H1 (cell line): Measurements from ENCODE around the gene ADGRV1. TPM values are rescaled to one million over a fixed set of nuclear protein-coding genes. Genes with fewer than 3 reads are reported as not detected.

Experiments
- CTCF ChIA-PET: fragments of 300-600 bp; sonication (Branson Sonifier 250); formaldehyde crosslinking; loops from one replicate; lab custom pipeline; 2021; ENCODE audit not compliant: partially characterized antibody; lab: Charles Lee
- POLR2A ChIA-PET: fragments of 300-600 bp; sonication (Branson Sonifier 250); formaldehyde crosslinking; loops from one replicate; lab custom pipeline; 2021; ENCODE audit warnings: inconsistent platforms; ENCODE audit not compliant: partially characterized antibody; lab: Charles Lee
- DNase-seq, 2 experiments: peaks; one replicate each; pipeline versions ENCODE4 v3.0.0 to v3.0.0-alpha.2; 2010 to 2022; ENCODE audit warnings: low spot score in 2 of 2, low read depth in 1 of 2, mixed read lengths in 1 of 2
- FAIRE-seq: peaks from 2 replicates; lab custom pipeline; 2011; peaks lifted over from hg19 to GRCh38; lab: Jason Lieb, UNC
- H2AFZ ChIP-seq: 2 replicates; pipeline ENCODE4 v1.8.1; 2012; ENCODE audit warnings: low read length, inconsistent platforms
- H2AK5ac ChIP-seq: 2 replicates; pipeline ENCODE4 v1.6.1; 2013; ENCODE audit warnings: low read depth, low read length
- H2BK120ac ChIP-seq: replicated peaks from 2 replicates; pipeline ENCODE3; 2013; ENCODE audit warnings: low read depth, low read length, inconsistent platforms
- H2BK12ac ChIP-seq: 2 replicates; pipeline ENCODE4 v1.6.1; 2013; ENCODE audit warnings: low read depth, low read length
- H2BK15ac ChIP-seq: 2 replicates; pipeline ENCODE4 v1.6.1; 2013; ENCODE audit warnings: low read length
- H2BK20ac ChIP-seq: 2 replicates; pipeline ENCODE4 v1.6.1; 2013; ENCODE audit warnings: low read length
- H2BK5ac ChIP-seq: 2 replicates; pipeline ENCODE4 v1.6.1; 2013; ENCODE audit warnings: low read depth, low read length
- H3K14ac ChIP-seq: 2 replicates; pipeline ENCODE4 v1.6.1; 2013; ENCODE audit warnings: inconsistent platforms; ENCODE audit not compliant: insufficient read length
- H3K18ac ChIP-seq: 2 replicates; pipeline ENCODE4 v1.6.1; 2013; ENCODE audit warnings: low read length; ENCODE audit errors: extremely low read depth
- H3K23ac ChIP-seq: 2 replicates; pipeline ENCODE4 v1.6.1; 2013; ENCODE audit warnings: inconsistent platforms; ENCODE audit not compliant: insufficient read length
- H3K23me2 ChIP-seq: 2 replicates; pipeline ENCODE4 v1.6.1; 2013; ENCODE audit warnings: low read depth, low read length
- H3K27ac ChIP-seq: 2 replicates; pipeline ENCODE4 v1.6.1; 2011; ENCODE audit warnings: low read depth, low read length, inconsistent platforms
- H3K27me3 ChIP-seq, 4 experiments: replicated peaks in 1 of 4; 1 replicate in 1 of 4; 2 replicates in 3 of 4; pipeline versions ENCODE4 v1.6.1 to v1.8.1; 2011 to 2013; ENCODE audit warnings: low read length in 3 of 4, mild to moderate bottlenecking in 3 of 4, inconsistent platforms in 2 of 4, mixed read lengths in 2 of 4, moderate library complexity in 1 of 4; ENCODE audit not compliant: control insufficient read depth in 3 of 4, insufficient read depth in 3 of 4; ENCODE audit errors: extremely low read depth in 1 of 4
- H3K36me3 ChIP-seq, 4 experiments: 2 replicates each; pipeline versions ENCODE4 v1.6.1 to v1.8.1; 2011 to 2013; ENCODE audit warnings: mild to moderate bottlenecking in 4 of 4, low read length in 3 of 4, moderate library complexity in 2 of 4, control low read depth in 1 of 4, inconsistent platforms in 1 of 4; ENCODE audit not compliant: insufficient read depth in 4 of 4, control insufficient read depth in 2 of 4
- H3K4ac ChIP-seq: replicated peaks from 2 replicates; pipeline ENCODE3; 2013; ENCODE audit warnings: low read length, low read depth, mixed read lengths, inconsistent platforms; ENCODE audit not compliant: insufficient read length
- H3K4me1 ChIP-seq, 4 experiments: replicated peaks in 1 of 4; 1 replicate in 1 of 4; 2 replicates in 3 of 4; pipeline versions ENCODE4 v1.6.1 to v1.8.1; 2011 to 2013; ENCODE audit warnings: low read length in 3 of 4, inconsistent platforms in 2 of 4, mixed read lengths in 1 of 4; ENCODE audit not compliant: insufficient read depth in 4 of 4, control insufficient read depth in 3 of 4
- H3K4me2 ChIP-seq, 2 experiments: 2 replicates each; pipeline versions ENCODE4 v1.6.1 to v1.8.1; 2011 to 2013; ENCODE audit warnings: low read depth in 2 of 2, low read length in 2 of 2, control low read depth in 1 of 2, inconsistent platforms in 1 of 2, mild to moderate bottlenecking in 1 of 2; ENCODE audit not compliant: insufficient read depth in 1 of 2
- H3K4me3 ChIP-seq, 4 experiments: fragments of 200-600, 300-600 bp in 1 of 4; sonication (generic), shearing (Covaris generic), sonication (Bioruptor Twin) in 1 of 4; 2 replicates each; pipeline versions ENCODE4 v1.5.1 to v1.8.1; 2011 to 2016; ENCODE audit warnings: low read length in 4 of 4, low read depth in 3 of 4, control low read depth in 2 of 4, inconsistent platforms in 2 of 4, mild to moderate bottlenecking in 2 of 4, mixed read lengths in 1 of 4, moderate library complexity in 1 of 4; ENCODE audit not compliant: insufficient read depth in 2 of 4; ENCODE audit errors: extremely low read depth in 1 of 4
- H3K56ac ChIP-seq: replicated peaks from 2 replicates; pipeline ENCODE3; 2013; ENCODE audit warnings: low read depth, mild to moderate bottlenecking, mixed read lengths, low read length, inconsistent platforms; ENCODE audit not compliant: insufficient read length
- H3K79me1 ChIP-seq: 2 replicates; pipeline ENCODE4 v1.6.1; 2013; ENCODE audit warnings: low read depth, low read length, control low read depth
- H3K79me2 ChIP-seq, 2 experiments: 2 replicates each; pipeline versions ENCODE4 v1.6.1 to v1.8.1; 2012 to 2013; ENCODE audit warnings: low read length in 2 of 2, mild to moderate bottlenecking in 2 of 2, inconsistent platforms in 1 of 2; ENCODE audit not compliant: insufficient read depth in 2 of 2, control insufficient read depth in 1 of 2
- H3K9ac ChIP-seq, 4 experiments: replicated peaks in 1 of 4; 1 replicate in 1 of 4; 2 replicates in 3 of 4; pipeline versions ENCODE4 v1.6.1 to v1.8.1; 2011 to 2013; ENCODE audit warnings: low read depth in 3 of 4, low read length in 3 of 4, control low read depth in 2 of 4, mild to moderate bottlenecking in 2 of 4, moderate library complexity in 2 of 4, inconsistent platforms in 1 of 4; ENCODE audit errors: extremely low read depth in 1 of 4
- H3K9me3 ChIP-seq, 2 experiments: 2 replicates each; pipeline versions ENCODE4 v1.6.1 to v1.8.1; 2012 to 2013; ENCODE audit warnings: mild to moderate bottlenecking in 2 of 2, moderate library complexity in 2 of 2, control low read depth in 1 of 2, inconsistent platforms in 1 of 2, low read depth in 1 of 2, low read length in 1 of 2, mixed read lengths in 1 of 2; ENCODE audit not compliant: insufficient read depth in 2 of 2
- H4K20me1 ChIP-seq, 2 experiments: replicated peaks in 1 of 2; 2 replicates each; pipeline versions ENCODE3 to v1.8.1; 2011 to 2013; ENCODE audit warnings: inconsistent platforms in 2 of 2, low read length in 2 of 2, mild to moderate bottlenecking in 1 of 2; ENCODE audit not compliant: insufficient read depth in 2 of 2, control insufficient read depth in 1 of 2
- H4K5ac ChIP-seq: 2 replicates; pipeline ENCODE4 v1.6.1; 2013; ENCODE audit warnings: low read length, low read depth, mixed read lengths, inconsistent platforms; ENCODE audit not compliant: insufficient read length
- H4K8ac ChIP-seq: 2 replicates; pipeline ENCODE4 v1.8.0; 2013; ENCODE audit warnings: mild to moderate bottlenecking, moderate library complexity, low read length, inconsistent platforms; ENCODE audit not compliant: insufficient read depth; ENCODE audit errors: extremely low read depth
- H4K91ac ChIP-seq: replicated peaks from 2 replicates; pipeline ENCODE3; 2013; ENCODE audit warnings: low read length, mixed read lengths, inconsistent platforms; ENCODE audit not compliant: insufficient read length
- YY1 ChIP-seq: IDR thresholded peaks from 2 replicates; pipeline ENCODE4 v1.6.1; 2011; ENCODE audit warnings: low read depth, mild to moderate bottlenecking, low read length
- WGBS, 2 experiments: shearing (Covaris generic) in 1 of 2; methylation state at CpG; one replicate each; pipeline versions ENCODE4 v1.1.6 to v1.1.7; 2013 to 2015; ENCODE audit warnings: low lambda C conversion rate in 2 of 2, mixed read lengths in 2 of 2, inconsistent platforms in 1 of 2, low coverage in 1 of 2, missing lambda C conversion rate in 1 of 2; ENCODE audit not compliant: insufficient replicate concordance in 2 of 2, insufficient coverage in 1 of 2, insufficient read length in 1 of 2; ENCODE audit errors: extremely low coverage in 1 of 2, missing lambda C conversion rate in 1 of 2; 5-methylcytosine and 5-hydroxymethylcytosine counted together
- polyA plus RNA-seq, 7 experiments: library from polyadenylated mRNA; depleted of rRNA in 3 of 7; stranded (reverse) in 5 of 7; unstranded in 2 of 7; fragments of >200 nt in 5 of 7; fragments of 200-250 nt in 2 of 7; gene quantifications; 1 replicate in 5 of 7; 2 replicates in 1 of 7; 4 replicates in 1 of 7; pipeline versions ENCODE4 v1.2.1 to v1.2.3, GENCODE V29; 2011 to 2013; ENCODE audit warnings: missing spikeins in 2 of 7, mixed read lengths in 2 of 7
- total RNA-seq: library from RNA; stranded (reverse); fragmentation: NEBNext Ultra II Directional; extraction: Animal tissue kit (Norgen Biotek cat#: 25700); gene quantifications from 2 replicates; pipeline ENCODE4 v1.2.1, GENCODE V29; 2021

Gene ADGRV1
- total and polyA plus RNA-seq, 2 of the 8 experiments (the other 6 are each of a cell fraction or from before 2014, with no cell fraction given) = 53.1 to 62.2 TPM

GRCh38 chr5:91030521-91031401, 472.2 kb downstream of the ADGRV1 start:
- Histone ChIP-seq H3K4me3 (no peak overlapping the region), H2AFZ (no peak overlapping the region), H2BK5ac (no peak overlapping the region), H3K27me3 (no peaks in the 10 kb centered on the region), H3K14ac (no peak overlapping the region), H4K20me1 (no peaks in the 10 kb centered on the region), H3K23me2 (no peaks in the 10 kb centered on the region), H3K79me1 (peaks cover 2% of the 10 kb centered on the region; the same call in 1 of the 2 replicates), H4K8ac (no peak overlapping the region), H3K18ac (no peak overlapping the region), H3K27ac (no peak overlapping the region), H3K9me3 (no peaks in the 10 kb centered on the region), H3K23ac (no peak overlapping the region), H3K4ac (no peak overlapping the region), H3K9ac (no peak overlapping the region), H2BK12ac (no peak overlapping the region), H3K79me2 (no peaks in the 10 kb centered on the region), H4K91ac (no peak overlapping the region), H2AK5ac (no peak overlapping the region), H3K4me2 (no peak overlapping the region), H4K5ac (no peak overlapping the region), H2BK15ac (no peak overlapping the region), H3K4me1 (peaks cover 0 to 2% (median under 1%) of the 10 kb centered on the region in 4 experiments; a peak in 3 of 7 replicates), H2BK20ac (no peak overlapping the region), H3K36me3 (no peaks in the 10 kb centered on the region), H3K56ac (no peak overlapping the region), H2BK120ac (no peak overlapping the region)
- ChIA-PET CTCF (no interaction called here), POLR2A (interaction anchor here (0.7 kb wide), 1 partner anchor 49 kb away, joined by 4 read pairs; no protein-coding TSS in a partner anchor)
- 92% methylated on average over 6 of the region's 6 CpGs; no CpG with 5 or more reads in 1 of the 2 experiments for WGBS, 2 experiments
- no peak for TF ChIP-seq YY1
- no peak for DNase-seq
- peak; percentile 7 for FAIRE-seq
